ENCODE data around the gene CDK4. TPM values are rescaled to one million over a fixed set of nuclear protein-coding genes. Genes with fewer than 3 reads are reported as not detected.
A peak's percentile ranks its signal among the peaks of the same experiment; 100 is the strongest.

CDK4 gene
- total and polyA plus RNA-seq, 4 experiments from 2014 or later, result 44.4 to 99.7 (median 66.7) TPM

GRCh38 chr12:57719777-57720605 is 32.1 kb downstream of the CDK4 start:
- DNase-seq, result no peak
- ChIA-PET POLR2A (ENCODE audit: partially characterized antibody) (interaction anchor here (0.6 to 1.6 kb wide), 5 partner anchors 13 to 32 kb away, joined by 3 to 12 read pairs (median 5); partner anchors contain the start of genes CDK4 and TSPAN31), CTCF (ENCODE audit: partially characterized antibody) (interaction anchor here (1.2 to 2.0 kb wide), 2 partner anchors 21 to 135 kb away, joined by 3 to 6 read pairs; no protein-coding TSS in a partner anchor)
- intact Hi-C loops (cut with micrococcal nuclease), result no loop called here
- Mint-ChIP-seq H3K4me3 (no peak overlapping the region), H3K4me1 (peaks cover 11 to 29% (median 18%) of the 10 kb centered on the region in 4 donors), H3K36me3 (peaks cover 19 to 52% of the 10 kb centered on the region in 2 donors), H3K27ac (peak overlapping the region in 3 of 7 donors; percentile 46 to 70 (median 47)), H3K27me3 (no peaks in the 10 kb centered on the region), H3K9me3 (peaks cover 0 to 2% (median 0%) of the 10 kb centered on the region in 8 donors)
- no peak overlapping the region for H3K4me3 ChIP-seq (ENCODE audit: low read length in 2 of 2)
- H3K27ac ChIP-seq (ENCODE audit: low read depth, low read length), result no peak overlapping the region
- no peaks in the 10 kb centered on the region for H3K27me3 ChIP-seq (ENCODE audit: insufficient read depth, low read length)
- no peaks in the 10 kb centered on the region for H3K9me3 ChIP-seq (ENCODE audit: control insufficient read depth in 1 of 2, low read length in 2 of 2)
- H3K4me1 ChIP-seq (ENCODE audit: insufficient read depth, low read length), result no peaks in the 10 kb centered on the region
- peaks cover 58% of the 10 kb centered on the region for H3K36me3 ChIP-seq (ENCODE audit: insufficient read depth, low read length)

GRCh38 chr12:57718641-57719528 is 33.2 kb downstream of the CDK4 start:
- H3K27ac ChIP-seq (ENCODE audit: low read depth, low read length), result no peak overlapping the region
- ChIA-PET CTCF (ENCODE audit: partially characterized antibody) (interaction anchor here (1.3 to 2.0 kb wide), 2 partner anchors 23 kb away, joined by 3 to 6 read pairs; no protein-coding TSS in a partner anchor), POLR2A (ENCODE audit: partially characterized antibody) (interaction anchor here (0.6 to 1.6 kb wide), 4 partner anchors 14 to 214 kb away, joined by 3 to 5 read pairs (median 4); partner anchors contain the start of genes CDK4 and TSPAN31)
- intact Hi-C loops (cut with micrococcal nuclease), result no loop called here
- H3K9me3 ChIP-seq (ENCODE audit: control insufficient read depth in 1 of 2, low read length in 2 of 2), result no peaks in the 10 kb centered on the region
- no peak overlapping the region for H3K4me3 Mint-ChIP-seq
- H3K36me3 ChIP-seq (ENCODE audit: insufficient read depth, low read length), result peaks cover 58% of the 10 kb centered on the region
- peak overlapping the region in 4 of 7 donors; percentile 23 to 66 (median 36) for H3K27ac Mint-ChIP-seq
- H3K9me3 Mint-ChIP-seq, result peaks cover 0 to 2% (median 0%) of the 10 kb centered on the region in 8 donors
- no peaks in the 10 kb centered on the region for H3K27me3 ChIP-seq (ENCODE audit: insufficient read depth, low read length)
- no peaks in the 10 kb centered on the region for H3K27me3 Mint-ChIP-seq
- H3K4me3 ChIP-seq (ENCODE audit: low read length in 2 of 2), result no peak overlapping the region
- no peaks in the 10 kb centered on the region for H3K4me1 ChIP-seq (ENCODE audit: insufficient read depth, low read length)
- no peak for DNase-seq
- peaks cover 17 to 49% of the 10 kb centered on the region in 2 donors for H3K36me3 Mint-ChIP-seq
- H3K4me1 Mint-ChIP-seq, result peaks cover 6 to 18% (median 13%) of the 10 kb centered on the region in 4 donors

DNA sequence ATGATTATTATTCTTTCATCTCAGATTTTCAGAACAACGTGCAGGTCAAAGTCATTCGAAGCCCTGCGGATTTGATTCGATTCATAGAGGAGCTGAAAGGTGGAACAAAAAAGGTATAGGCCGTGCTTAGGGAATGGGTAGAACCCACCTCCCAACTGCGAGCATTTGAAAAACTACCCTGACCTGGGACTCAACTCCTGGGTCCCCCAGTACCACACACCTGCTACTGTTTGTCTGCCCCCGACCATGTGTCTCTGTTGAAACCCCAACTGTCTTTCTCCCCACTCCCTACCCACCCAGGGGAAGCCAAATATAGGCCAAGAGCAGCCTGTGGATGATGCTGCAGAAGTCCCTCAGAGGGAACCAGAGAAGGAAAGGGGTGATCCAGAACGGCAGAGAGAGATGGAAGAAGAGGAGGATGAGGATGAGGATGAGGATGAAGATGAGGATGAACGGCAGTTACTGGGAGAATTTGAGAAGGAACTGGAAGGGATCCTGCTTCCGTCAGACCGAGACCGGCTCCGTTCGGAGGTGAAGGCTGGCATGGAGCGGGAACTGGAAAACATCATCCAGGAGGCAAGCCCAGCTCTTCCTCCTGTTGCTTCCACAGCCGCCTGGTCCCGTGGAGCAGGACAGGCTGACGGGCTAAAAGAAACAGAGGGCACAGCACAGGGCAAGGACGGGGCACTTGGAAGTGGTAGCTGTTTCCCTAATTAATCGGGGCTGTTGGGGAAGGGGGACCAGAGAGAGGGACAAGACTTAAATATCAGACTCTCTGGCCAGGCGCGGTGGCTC is 34.1 kb downstream of the CDK4 start:
- no peak overlapping the region for H3K4me3 Mint-ChIP-seq
- no peaks in the 10 kb centered on the region for H3K9me3 ChIP-seq (ENCODE audit: control insufficient read depth in 1 of 2, low read length in 2 of 2)
- ChIA-PET CTCF (ENCODE audit: partially characterized antibody) (interaction anchor here (1.3 kb wide), 1 partner anchor 24 kb away, joined by 3 read pairs; no protein-coding TSS in a partner anchor), POLR2A (ENCODE audit: partially characterized antibody) (no interaction called here)
- H3K4me3 ChIP-seq (ENCODE audit: low read length in 2 of 2), result no peak overlapping the region
- H3K36me3 ChIP-seq (ENCODE audit: insufficient read depth, low read length), result peaks cover 58% of the 10 kb centered on the region
- H3K4me1 Mint-ChIP-seq, result peaks cover 2 to 15% (median 8%) of the 10 kb centered on the region in 4 donors
- peaks cover under 1% of the 10 kb centered on the region for H3K4me1 ChIP-seq (ENCODE audit: insufficient read depth, low read length)
- H3K27ac Mint-ChIP-seq, result peak overlapping the region in 3 of 7 donors; percentile 0 to 26 (median 20)
- DNase-seq, result no peak
- no peaks in the 10 kb centered on the region for H3K27me3 ChIP-seq (ENCODE audit: insufficient read depth, low read length)
- no peak overlapping the region for H3K27ac ChIP-seq (ENCODE audit: low read depth, low read length)
- intact Hi-C loops (cut with micrococcal nuclease), result no loop called here
- H3K27me3 Mint-ChIP-seq, result no peaks in the 10 kb centered on the region
- H3K9me3 Mint-ChIP-seq, result peaks cover 0 to 2% (median 0%) of the 10 kb centered on the region in 8 donors
- peaks cover 17 to 49% of the 10 kb centered on the region in 2 donors for H3K36me3 Mint-ChIP-seq

GRCh38 chr12:57717131-57717530 is 35.0 kb downstream of the CDK4 start:
- ChIA-PET POLR2A (ENCODE audit: partially characterized antibody) (no interaction called here), CTCF (ENCODE audit: partially characterized antibody) (interaction anchor here (1.3 kb wide), 1 partner anchor 24 kb away, joined by 3 read pairs; no protein-coding TSS in a partner anchor)
- no peak overlapping the region for H3K4me3 Mint-ChIP-seq
- peaks cover 58% of the 10 kb centered on the region for H3K36me3 ChIP-seq (ENCODE audit: insufficient read depth, low read length)
- H3K27ac Mint-ChIP-seq, result peak overlapping the region in 2 of 7 donors; percentile 53 to 66
- H3K9me3 ChIP-seq (ENCODE audit: control insufficient read depth in 1 of 2, low read length in 2 of 2), result no peaks in the 10 kb centered on the region
- peaks cover 18 to 55% of the 10 kb centered on the region in 2 donors for H3K36me3 Mint-ChIP-seq
- H3K4me3 ChIP-seq (ENCODE audit: low read length in 2 of 2), result no peak overlapping the region
- H3K27ac ChIP-seq (ENCODE audit: low read depth, low read length), result no peak overlapping the region
- H3K4me1 ChIP-seq (ENCODE audit: insufficient read depth, low read length), result peaks cover 3% of the 10 kb centered on the region
- H3K9me3 Mint-ChIP-seq, result peaks cover 0 to 2% (median 0%) of the 10 kb centered on the region in 8 donors
- H3K4me1 Mint-ChIP-seq, result peaks cover 0 to 9% (median 5%) of the 10 kb centered on the region in 4 donors
- H3K27me3 ChIP-seq (ENCODE audit: insufficient read depth, low read length), result no peaks in the 10 kb centered on the region
- H3K27me3 Mint-ChIP-seq, result no peaks in the 10 kb centered on the region
- intact Hi-C loops (cut with micrococcal nuclease), result no loop called here
- DNase-seq, result no peak

- Histone ChIP-seq H3K9me3 (ENCODE audit: control insufficient read depth in 1 of 2, low read length in 2 of 2) (no peaks in the 10 kb centered on the region), H3K27ac (ENCODE audit: low read depth, low read length) (no peak overlapping the region), H3K4me1 (ENCODE audit: insufficient read depth, low read length) (peaks cover 3% of the 10 kb centered on the region), H3K4me3 (ENCODE audit: low read length in 2 of 2) (no peak overlapping the region), H3K36me3 (ENCODE audit: insufficient read depth, low read length) (peaks cover 56% of the 10 kb centered on the region), H3K27me3 (ENCODE audit: insufficient read depth, low read length) (no peaks in the 10 kb centered on the region)
- Mint-ChIP-seq H3K4me1 (peaks cover 0 to 5% (median under 1%) of the 10 kb centered on the region in 4 donors), H3K4me3 (no peak overlapping the region), H3K27me3 (no peaks in the 10 kb centered on the region), H3K9me3 (peaks cover 0 to 2% (median 0%) of the 10 kb centered on the region in 8 donors), H3K27ac (peak overlapping the region in 3 of 7 donors; percentile 29 to 80 (median 42)), H3K36me3 (peaks cover 25 to 56% of the 10 kb centered on the region in 2 donors)
- POLR2A ChIA-PET (ENCODE audit: partially characterized antibody), result interaction anchor here (0.7 kb wide), 1 partner anchor 9 kb away, joined by 3 read pairs; no protein-coding TSS in a partner anchor
- CTCF ChIA-PET (ENCODE audit: partially characterized antibody), result no interaction called here
- intact Hi-C loops (cut with micrococcal nuclease), result no loop called here
- DNase-seq, result no peak
These were observed 35.8 kb downstream of the CDK4 start for GRCh38 chr12:57716305-57716704.

DNA sequence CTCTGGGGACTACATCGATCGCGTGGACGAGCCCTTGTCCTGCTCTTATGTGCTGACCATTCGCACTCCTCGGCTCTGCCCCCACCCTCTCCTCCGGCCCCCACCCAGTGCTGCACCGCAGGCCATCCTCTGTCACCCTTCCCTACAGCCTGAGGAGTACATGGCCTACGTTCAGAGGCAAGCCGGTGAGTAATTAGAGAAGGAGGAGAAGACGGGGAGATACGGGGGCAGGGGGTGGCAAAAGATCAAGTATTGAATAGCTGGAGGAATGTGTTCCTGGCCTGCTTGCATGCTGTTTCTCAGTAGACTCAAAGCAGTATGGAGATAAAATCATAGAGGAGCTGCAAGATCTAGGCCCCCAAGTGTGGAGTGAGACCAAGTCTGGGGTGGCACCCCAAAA is 36.3 kb downstream of the CDK4 start:
- Mint-ChIP-seq H3K9me3 (peaks cover 0 to 2% (median 0%) of the 10 kb centered on the region in 8 donors), H3K27ac (peak overlapping the region in 3 of 7 donors; percentile 19 to 76 (median 25)), H3K27me3 (no peaks in the 10 kb centered on the region), H3K4me1 (peaks cover 0 to 6% (median under 1%) of the 10 kb centered on the region in 4 donors), H3K4me3 (no peak overlapping the region), H3K36me3 (peaks cover 29 to 52% of the 10 kb centered on the region in 2 donors)
- H3K36me3 ChIP-seq (ENCODE audit: insufficient read depth, low read length), result peaks cover 51% of the 10 kb centered on the region
- no peak for DNase-seq
- H3K27me3 ChIP-seq (ENCODE audit: insufficient read depth, low read length), result no peaks in the 10 kb centered on the region
- H3K27ac ChIP-seq (ENCODE audit: low read depth, low read length), result no peak overlapping the region
- POLR2A ChIA-PET (ENCODE audit: partially characterized antibody), result interaction anchor here (0.7 kb wide), 1 partner anchor 9 kb away, joined by 3 read pairs; no protein-coding TSS in a partner anchor
- no peak overlapping the region for H3K4me3 ChIP-seq (ENCODE audit: low read length in 2 of 2)
- peaks cover 3% of the 10 kb centered on the region for H3K4me1 ChIP-seq (ENCODE audit: insufficient read depth, low read length)
- CTCF ChIA-PET (ENCODE audit: partially characterized antibody), result no interaction called here
- H3K9me3 ChIP-seq (ENCODE audit: control insufficient read depth in 1 of 2, low read length in 2 of 2), result no peaks in the 10 kb centered on the region
- intact Hi-C loops (cut with micrococcal nuclease), result no loop called here

All from CD4-positive, alpha-beta memory T cell (primary cell).